NCI-H446 (cell line): Measurements from ENCODE around the gene BMI1.

Experiments
- DNase-seq, 2 experiments: peaks; one replicate each; lab custom pipeline; 2025; lab: John Stamatoyannopoulos, UW

The BMI1 gene

DNA sequence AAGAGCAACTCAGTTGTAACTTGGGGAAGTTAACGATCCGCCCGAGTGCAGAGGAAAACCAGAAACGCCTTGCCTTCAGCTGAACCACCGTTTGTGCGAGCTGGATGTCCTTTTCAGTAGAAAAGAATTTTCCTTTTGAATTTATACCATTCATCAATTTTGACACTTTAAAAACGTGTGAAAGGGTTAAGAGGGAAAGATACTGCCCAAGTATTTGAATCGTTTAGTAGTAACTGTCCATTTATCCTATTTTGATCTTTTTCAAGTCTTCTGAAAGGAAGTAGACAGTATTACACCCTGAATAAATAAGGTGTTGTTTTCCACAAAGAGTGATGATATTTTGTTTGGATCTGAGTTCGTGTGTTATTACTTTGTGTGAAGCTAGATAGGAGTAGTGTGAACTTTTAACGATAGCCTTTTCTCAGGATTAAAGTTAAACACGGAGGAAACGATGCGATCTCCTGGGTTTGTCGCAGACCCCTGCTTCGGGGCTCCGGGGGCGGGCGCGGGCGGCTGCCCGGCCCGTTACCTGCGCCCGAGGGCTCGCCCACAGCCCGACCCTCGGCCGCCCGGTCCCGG lies 830 bp upstream of the BMI1 start:
- DNase-seq = no peak

- DNase-seq = peak in 1 of 2 experiments; percentile 69
Observed at GRCh38 chr10:22321156-22321923, 441 bp downstream of the BMI1 start.

DNA sequence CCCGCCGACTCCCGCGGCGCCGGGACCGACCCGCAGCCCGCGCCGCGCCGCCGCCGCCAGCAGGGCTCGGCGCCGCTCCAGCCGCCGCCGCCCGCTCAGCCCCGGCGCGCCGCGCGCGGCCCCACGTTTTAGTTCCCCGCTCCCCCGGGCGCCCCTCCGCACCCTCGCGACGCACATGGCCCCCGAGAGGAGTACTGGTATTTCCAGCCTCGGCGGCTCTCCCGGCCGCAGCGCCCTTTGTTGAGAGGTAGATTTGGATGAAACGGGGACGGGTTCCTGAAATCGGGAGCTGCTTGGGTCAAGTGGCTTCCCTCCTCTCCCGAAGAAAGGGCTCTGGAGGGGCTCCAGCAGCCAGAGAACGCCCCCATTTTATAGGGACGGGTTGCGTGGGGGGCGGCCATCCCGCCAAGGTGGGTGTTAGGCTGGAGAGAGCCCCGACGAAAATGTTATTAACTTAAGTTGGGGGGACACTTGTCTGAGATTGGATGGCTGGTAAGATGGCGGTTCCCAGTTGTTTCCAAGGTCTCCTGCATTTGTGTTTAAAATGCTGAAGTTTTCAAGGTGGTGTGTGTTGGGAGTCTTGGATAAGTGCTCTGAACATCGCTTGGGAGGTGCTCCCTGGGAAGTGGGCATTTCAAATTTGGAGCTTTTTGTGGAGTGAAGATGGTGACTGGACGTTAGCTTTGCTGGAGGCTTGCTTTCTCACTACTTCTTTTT lies 1.2 kb downstream of the BMI1 start:
- peak in 1 of 2 experiments; percentile 35 for DNase-seq

DNA sequence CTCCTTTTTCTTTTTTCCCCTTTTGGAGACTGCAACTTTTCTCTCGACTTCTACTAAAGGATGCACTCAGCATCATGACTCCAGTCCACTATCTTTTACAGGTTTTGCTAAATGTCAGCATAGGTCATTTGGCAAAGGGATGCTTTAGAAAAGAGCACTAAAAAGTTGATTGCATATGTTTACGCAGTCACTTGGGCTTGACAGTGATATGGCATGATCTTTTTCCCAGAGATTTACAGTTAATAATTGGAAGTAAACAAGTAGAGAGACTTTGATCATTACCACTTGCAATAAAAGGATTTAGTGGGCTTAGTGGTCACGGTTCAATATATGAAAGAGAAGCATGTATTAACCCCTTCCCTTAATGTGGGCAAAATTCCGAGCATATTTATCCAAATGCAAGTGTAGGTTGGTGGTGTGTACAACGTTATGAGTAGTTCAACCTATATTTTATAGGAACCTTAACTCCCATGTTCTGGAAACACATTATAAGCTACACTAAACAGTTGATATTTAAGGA lies 1.8 kb downstream of the BMI1 start:
- no peak for DNase-seq

GRCh38 chr10:22323538-22324305 lies 2.8 kb downstream of the BMI1 start:
- no peak for DNase-seq

GRCh38 chr10:22324413-22324812 lies 3.5 kb downstream of the BMI1 start:
- no peak for DNase-seq

- no peak for DNase-seq
Observed at GRCh38 chr10:22324893-22325271, 4.0 kb downstream of the BMI1 start.

DNA sequence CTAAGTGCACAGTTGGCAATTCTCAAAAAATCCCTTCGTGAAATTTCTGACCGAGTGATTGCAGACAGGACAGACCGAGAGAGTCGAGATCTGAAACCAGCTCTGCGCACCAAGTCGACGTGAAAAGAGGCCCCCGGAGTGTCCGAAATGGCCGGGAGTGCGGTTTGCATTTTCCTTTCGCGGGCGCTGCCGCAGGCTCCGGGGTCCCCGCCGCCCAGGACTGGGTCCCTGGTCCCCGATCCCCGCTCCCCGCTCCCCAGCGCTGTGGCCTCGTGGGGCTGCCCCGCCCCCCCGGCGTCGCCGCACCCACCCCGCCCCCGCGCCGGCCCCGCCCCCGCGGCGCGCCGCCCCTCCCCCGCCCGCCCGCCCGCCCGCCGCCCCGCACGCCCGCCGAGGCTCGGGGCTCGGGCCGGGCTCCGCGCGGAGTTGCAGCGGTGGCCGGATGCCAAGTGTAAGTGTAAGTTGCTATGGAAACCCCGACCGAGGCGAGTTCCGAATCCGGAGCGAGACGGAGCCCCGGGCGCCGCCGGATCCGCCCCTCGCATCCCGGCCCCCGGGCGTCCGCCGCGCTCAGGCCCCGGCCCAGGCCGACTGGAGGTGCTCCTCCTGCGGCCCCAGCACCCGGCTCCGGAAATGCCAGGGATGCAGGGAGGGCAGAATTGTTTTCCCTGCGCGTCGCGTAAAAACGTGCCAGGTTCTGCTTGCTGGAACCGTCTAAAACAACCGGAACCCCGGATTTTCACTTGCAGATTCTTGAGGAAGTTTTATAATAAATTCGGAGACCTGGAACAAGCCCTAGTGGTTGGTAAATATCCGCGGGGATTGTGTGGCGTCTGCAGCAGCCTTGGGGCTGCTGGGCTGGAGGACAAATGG lies 4.6 kb downstream of the BMI1 start:
- peak in 1 of 2 experiments; percentile 53 for DNase-seq

- DNase-seq = no peak
Observed at GRCh38 chr10:22326145-22326702, 5.3 kb downstream of the BMI1 start.

- no peak for DNase-seq
Observed at GRCh38 chr10:22329150-22329549, 8.3 kb downstream of the BMI1 start.

DNA sequence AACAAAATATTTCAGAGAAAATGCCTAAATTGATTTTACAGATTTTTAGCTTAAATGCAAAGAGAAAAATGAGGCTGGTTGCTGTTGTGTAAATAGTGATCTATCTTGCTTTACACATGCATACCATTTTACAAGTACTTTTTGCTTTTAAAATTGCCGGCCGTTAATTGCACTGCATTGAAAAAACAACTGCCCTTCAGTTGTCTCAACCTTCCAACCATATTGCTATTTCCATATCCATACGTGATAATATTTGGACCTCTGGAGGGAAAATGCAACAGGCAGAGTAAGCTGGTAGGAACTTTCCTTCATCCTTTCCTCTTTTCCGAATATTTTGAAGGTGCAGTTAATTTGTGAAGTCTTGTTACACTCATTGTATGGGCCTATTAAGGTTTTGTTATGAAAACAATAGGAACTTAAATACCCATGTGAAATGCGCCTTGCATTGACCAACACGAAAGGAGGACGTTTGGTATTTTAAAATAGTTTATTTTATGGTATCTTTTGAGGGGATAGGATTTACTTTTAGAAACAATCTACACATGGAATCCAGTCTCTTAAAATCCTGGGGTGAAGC lies 11.3 kb downstream of the BMI1 start:
- no peak for DNase-seq

DNA sequence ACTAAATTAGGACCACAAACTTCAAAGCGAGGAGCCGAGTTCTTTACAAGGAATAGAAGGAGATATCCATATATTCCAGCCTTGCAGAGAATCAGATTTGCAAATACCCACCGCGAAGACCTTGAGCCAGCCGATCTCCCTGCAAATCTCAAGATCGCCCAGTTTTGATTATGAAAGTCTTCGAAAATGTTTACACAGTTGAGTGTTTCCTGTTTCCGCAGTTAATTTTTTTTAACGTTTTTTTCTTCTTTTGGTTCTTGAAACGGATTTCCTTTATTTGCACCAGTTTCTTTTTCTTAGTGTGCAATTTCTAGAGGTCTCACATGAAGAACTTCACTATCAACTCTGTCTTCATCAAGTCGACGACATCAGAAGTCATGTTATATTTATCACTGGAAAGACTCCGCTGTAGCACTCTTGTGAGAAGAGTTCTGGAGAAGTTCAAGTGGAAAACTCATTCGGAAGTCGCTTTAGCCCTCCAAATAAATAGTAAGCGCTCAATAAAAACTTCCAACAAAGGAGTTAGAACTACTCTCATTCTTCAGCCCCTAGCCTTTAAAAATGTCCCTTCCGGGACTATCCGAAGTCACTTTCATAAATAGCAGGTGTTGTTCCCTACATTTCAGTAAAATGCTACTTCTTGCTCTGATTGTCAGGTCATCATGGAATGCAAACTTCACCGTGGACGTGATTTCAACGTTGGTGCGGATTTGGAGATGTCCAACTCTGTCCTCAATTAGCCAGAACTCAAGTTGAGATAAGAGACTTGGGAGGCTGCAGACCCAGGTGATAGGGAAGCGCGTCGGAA lies 12.5 kb downstream of the BMI1 start:
- no peak for DNase-seq

- DNase-seq = no peak
Observed at GRCh38 chr10:22333975-22334282, 13.0 kb downstream of the BMI1 start.

- no peak for DNase-seq
Observed at GRCh38 chr10:22334414-22335172, 13.7 kb downstream of the BMI1 start.

DNA sequence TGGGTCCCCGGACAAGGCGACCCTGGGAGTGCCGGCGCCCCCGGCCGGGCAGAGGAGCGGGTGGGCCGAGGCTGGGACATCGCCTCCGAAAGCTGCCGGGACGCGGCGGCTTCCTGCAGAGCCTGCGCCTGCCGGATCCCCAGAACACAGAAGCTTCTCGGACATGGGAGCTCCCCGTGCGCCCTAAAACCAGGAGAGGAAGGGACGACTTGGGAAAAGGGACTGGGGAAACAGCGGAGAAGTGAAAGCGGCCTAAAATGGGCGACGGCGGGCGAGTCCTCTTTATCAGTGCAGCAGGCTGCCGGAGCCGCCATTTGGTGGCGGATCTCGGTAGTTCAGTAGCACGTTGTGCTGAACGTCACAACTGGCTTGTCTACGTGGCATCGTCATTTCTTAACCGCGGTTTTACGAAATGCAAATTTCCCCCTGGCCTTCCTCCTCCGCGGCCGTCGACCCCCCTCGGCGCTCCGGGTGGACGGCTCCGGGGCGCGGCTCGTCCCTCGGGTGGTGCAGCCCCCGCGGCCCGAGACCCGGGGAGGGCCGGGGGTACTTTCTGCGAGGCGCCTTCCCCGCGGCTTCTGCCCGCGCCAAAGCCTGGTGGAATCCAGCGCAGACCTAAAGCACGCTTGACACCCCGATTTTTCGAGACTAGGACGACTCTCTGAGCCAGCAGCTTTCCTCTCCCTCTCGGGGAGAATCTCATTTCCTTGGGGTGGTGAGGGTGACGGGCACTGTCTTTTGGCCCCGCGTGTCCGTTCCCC lies 14.5 kb downstream of the BMI1 start:
- no peak for DNase-seq

DNA sequence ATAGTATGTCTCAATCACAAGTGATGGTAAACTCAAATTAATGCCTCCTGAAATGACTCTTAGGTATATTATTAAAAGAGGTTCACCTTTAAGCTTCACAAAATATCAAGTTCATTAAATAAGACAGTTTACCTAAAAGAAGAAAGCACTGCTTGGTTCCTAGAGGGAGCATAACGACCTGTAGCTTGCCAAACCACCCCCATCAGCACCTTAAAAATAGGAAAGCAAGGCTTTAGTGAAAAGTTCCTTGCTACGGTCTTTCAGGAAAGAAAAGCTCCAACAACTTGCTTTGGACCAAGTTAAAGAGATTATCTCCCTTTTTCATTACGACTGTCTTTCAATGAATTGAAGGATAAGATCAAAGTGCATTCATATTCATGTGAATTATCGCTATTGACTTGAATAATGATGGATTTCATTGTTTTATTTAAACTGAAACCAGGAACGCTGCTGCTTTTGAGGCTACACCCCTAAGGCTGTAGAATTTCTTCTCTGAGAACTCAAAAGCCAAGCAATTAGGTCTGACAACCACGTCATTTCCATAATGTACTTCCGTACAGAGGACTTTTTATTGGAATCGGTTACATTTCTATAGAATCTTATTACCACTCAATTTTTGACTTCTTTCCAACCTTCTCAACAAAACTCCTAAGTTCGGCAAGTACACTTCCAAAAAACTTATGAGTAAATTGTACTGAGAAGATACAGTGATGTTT lies 17.4 kb downstream of the BMI1 start:
- DNase-seq = no peak

GRCh38 chr10:22338931-22339330 lies 18.0 kb downstream of the BMI1 start:
- no peak for DNase-seq
